ENCODE data around the gene NEMP2. TPM values are rescaled to one million over a fixed set of nuclear protein-coding genes. Genes with fewer than 3 reads are reported as not detected.

Gene NEMP2
- total and polyA plus RNA-seq, 2 of the 4 experiments (the other 2 are of a cell fraction) = 1.1 to 1.3 TPM

DNA sequence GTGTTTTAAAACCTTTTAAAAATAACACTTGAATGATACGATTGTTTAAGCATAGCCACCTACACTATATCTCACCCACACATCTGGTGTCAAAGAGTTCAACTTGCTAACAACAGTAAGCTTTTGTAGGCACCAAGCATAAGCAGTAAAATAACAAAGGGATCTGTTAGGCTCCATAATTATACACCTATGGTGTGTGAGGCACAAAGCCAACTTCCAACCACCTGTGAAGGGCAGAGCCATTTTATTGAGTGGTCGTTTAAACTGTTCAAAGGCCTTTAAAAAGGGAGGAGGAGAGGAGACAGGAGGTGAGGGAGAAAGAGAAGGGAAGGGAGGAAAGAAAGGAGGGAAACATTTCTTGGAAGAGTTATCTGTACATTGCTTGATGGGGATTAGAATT lies 27.9 kb downstream of the NEMP2 start:
- Histone ChIP-seq H3K4me1 (ENCODE audit: control insufficient read depth, insufficient read depth, low read length) (peaks cover 10% of the 10 kb centered on the region), H3K9ac (ENCODE audit: low read depth, low read length) (no peak overlapping the region), H4K8ac (ENCODE audit: low read depth in 2 of 2, low read length in 2 of 2) (no peak overlapping the region), H3K27me3 (ENCODE audit: control insufficient read depth, insufficient read depth, low read length) (no peaks in the 10 kb centered on the region), H3K14ac (replicated peaks; ENCODE audit: low read depth, low read length) (no peak overlapping the region), H2AK5ac (ENCODE audit: low read depth, low read length) (no peak overlapping the region), H3K4me2 (ENCODE audit: low read depth, low read length) (no peak overlapping the region), H3K23ac (ENCODE audit: low read depth, low read length) (no peak overlapping the region), H2BK5ac (ENCODE audit: low read depth, low read length, poor library complexity, severe bottlenecking) (no peak overlapping the region), H2AFZ (replicated peaks; ENCODE audit: low read length, poor library complexity) (no peak overlapping the region), H2BK120ac (ENCODE audit: low read depth, low read length) (no peak overlapping the region), H4K91ac (ENCODE audit: insufficient read depth, low read depth, low read length) (no peak overlapping the region), H3K9me1 (ENCODE audit: insufficient read depth, low read length) (peaks cover 9% of the 10 kb centered on the region), H3K79me1 (ENCODE audit: low read depth in 1 of 2, low read length in 2 of 2) (0 out of 4 replicates have a peak, but pooled peaks cover 0 to 2% of the 10 kb centered on the region in 2 experiments), H2AK9ac (replicated peaks; ENCODE audit: low read depth, low read length, poor library complexity) (no peak overlapping the region), H4K5ac (ENCODE audit: low read depth, low read length) (no peak overlapping the region), H3K18ac (ENCODE audit: low read depth, low read length) (no peak overlapping the region), H3K36me3 (ENCODE audit: control insufficient read depth, insufficient read depth, low read length) (peaks cover 1% of the 10 kb centered on the region; the same call in 1 of the 2 replicates), H2BK15ac (ENCODE audit: low read depth, low read length) (no peak overlapping the region), H3K9me3 (ENCODE audit: control insufficient read depth, insufficient read depth, low read length) (no peaks in the 10 kb centered on the region), H3K4ac (ENCODE audit: low read depth, low read length) (no peak overlapping the region), H3K4me3 (ENCODE audit: insufficient read depth, low read depth, low read length) (no peak overlapping the region), H3K27ac (ENCODE audit: insufficient read depth, low read length) (no peak overlapping the region), H4K20me1 (ENCODE audit: insufficient read depth, low read length) (no peaks in the 10 kb centered on the region), H3K56ac (ENCODE audit: extremely low read depth, insufficient read depth, low read length) (no peak overlapping the region), H2BK20ac (ENCODE audit: low read depth, low read length) (no peak overlapping the region)
- DNase-seq = no peak
- ATAC-seq (ENCODE audit: low read depth) = no peak
- dilution Hi-C loops (cut with HindIII; ENCODE audit: low sequenced_read_pairs, unreplicated experiment) = no loop called here
- ChIA-PET POLR2A (ENCODE audit: unreplicated experiment) (no interaction called here), CTCF (no interaction called here)
- intact Hi-C loops (cut with micrococcal nuclease) = no loop called here
- BruUV-seq (replicated peaks) = no TSS peak
- WGBS, 2 experiments (ENCODE audit: extremely low coverage in 2 of 2, insufficient read length in 1 of 2) = no CpG with 5 or more reads among the region's 2 CpGs
- no peak for TF ChIP-seq RAD21 (IDR thresholded peaks at IDR 0.05; ENCODE audit: low read length)
- TF ChIP-seq MAFK (IDR thresholded peaks at IDR 0.05; ENCODE audit: low read depth, low read length) = no peak
- no peak for TF ChIP-seq MXI1 (IDR thresholded peaks at IDR 0.05; ENCODE audit: borderline replicate concordance, low read depth, low read length)
- TF ChIP-seq FOS (IDR thresholded peaks at IDR 0.05; ENCODE audit: low read depth, low read length) = no peak
- TF ChIP-seq, protein P1, sequence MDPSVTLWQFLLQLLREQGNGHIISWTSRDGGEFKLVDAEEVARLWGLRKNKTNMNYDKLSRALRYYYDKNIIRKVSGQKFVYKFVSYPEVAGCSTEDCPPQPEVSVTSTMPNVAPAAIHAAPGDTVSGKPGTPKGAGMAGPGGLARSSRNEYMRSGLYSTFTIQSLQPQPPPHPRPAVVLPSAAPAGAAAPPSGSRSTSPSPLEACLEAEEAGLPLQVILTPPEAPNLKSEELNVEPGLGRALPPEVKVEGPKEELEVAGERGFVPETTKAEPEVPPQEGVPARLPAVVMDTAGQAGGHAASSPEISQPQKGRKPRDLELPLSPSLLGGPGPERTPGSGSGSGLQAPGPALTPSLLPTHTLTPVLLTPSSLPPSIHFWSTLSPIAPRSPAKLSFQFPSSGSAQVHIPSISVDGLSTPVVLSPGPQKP (IDR thresholded peaks at IDR 0.05; ENCODE audit: borderline replicate concordance, low read depth, low read length) = no peak
- no peak for TF ChIP-seq MAZ (IDR thresholded peaks at IDR 0.05; ENCODE audit: borderline replicate concordance, low read depth, low read length)
- no peak for TF ChIP-seq SMC3 (IDR thresholded peaks at IDR 0.05; ENCODE audit: low read depth, low read length)
- TF ChIP-seq CTCF (conservative IDR thresholded peaks at IDR 0.05; ENCODE audit: low read depth, low read length) = no peak
- no peak for TF ChIP-seq RCOR1 (IDR thresholded peaks at IDR 0.05; ENCODE audit: insufficient replicate concordance, low read length)
- no peak for TF ChIP-seq CEBPB (IDR thresholded peaks at IDR 0.05; ENCODE audit: low read depth, low read length)
- TF ChIP-seq RFX5 (IDR thresholded peaks at IDR 0.05; ENCODE audit: low read depth, low read length) = no peak
- no peak for TF ChIP-seq POLR2A (IDR thresholded peaks at IDR 0.05; ENCODE audit: low read depth, low read length)
- TF ChIP-seq CHD1 (IDR thresholded peaks at IDR 0.05; ENCODE audit: low read depth, low read length) = no peak
- TF ChIP-seq BHLHE40 (IDR thresholded peaks at IDR 0.05; ENCODE audit: low read depth, low read length) = no peak
- no peak for TF ChIP-seq NFE2L2 (IDR thresholded peaks at IDR 0.05; ENCODE audit: low read depth, low read length)
- TF ChIP-seq, protein P2, sequence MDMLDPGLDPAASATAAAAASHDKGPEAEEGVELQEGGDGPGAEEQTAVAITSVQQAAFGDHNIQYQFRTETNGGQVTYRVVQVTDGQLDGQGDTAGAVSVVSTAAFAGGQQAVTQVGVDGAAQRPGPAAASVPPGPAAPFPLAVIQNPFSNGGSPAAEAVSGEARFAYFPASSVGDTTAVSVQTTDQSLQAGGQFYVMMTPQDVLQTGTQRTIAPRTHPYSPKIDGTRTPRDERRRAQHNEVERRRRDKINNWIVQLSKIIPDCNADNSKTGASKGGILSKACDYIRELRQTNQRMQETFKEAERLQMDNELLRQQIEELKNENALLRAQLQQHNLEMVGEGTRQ (IDR thresholded peaks at IDR 0.05; ENCODE audit: low read depth, low read length) = no peak
- in situ Hi-C loops (cut with MboI; ENCODE audit: low sequenced_read_pairs) = loop anchor here (5.0 to 10.0 kb wide), 2 partner anchors 92 to 414 kb away; no protein-coding TSS in a partner anchor
